PC-3 (cell line): ENCODE data around the gene DUSP8. TPM values are rescaled to one million over a fixed set of nuclear protein-coding genes. Genes with fewer than 3 reads are reported as not detected.

ENCODE experiments used
- ATAC-seq: fragments of 200-7000 bp; cut with Tn5 transposase; 2 replicates; pipeline ENCODE4 v1.9.1; 2020; ENCODE audit warnings: mild to moderate bottlenecking, moderate library complexity
- BruUV-seq: library from RNA; stranded (reverse); fragments of 400-500 nt; replicated peaks from 2 replicates; lab custom pipeline; 2021; lab: Mats Ljungman, UMichigan
- CTCF ChIA-PET: fragments of 300-600 bp; sonication (Branson Sonifier 250); formaldehyde crosslinking; loops from one replicate; lab custom pipeline; 2022; ENCODE audit warnings: antibody characterized with exemption; lab: Charles Lee
- POLR2A ChIA-PET: fragments of 300-600 bp; sonication (Branson Sonifier 250); formaldehyde crosslinking; loops from one replicate; lab custom pipeline; 2022; ENCODE audit warnings: antibody characterized with exemption; ENCODE audit not compliant: unreplicated experiment; lab: Charles Lee
- DNase-seq: peaks from one replicate; pipeline ENCODE4 v3.0.0-alpha.2; 2015
- H2AFZ ChIP-seq: fragments of 300-600 bp; sonication (generic); 2 replicates; pipeline ENCODE4 v1.6.0; 2016; ENCODE audit warnings: antibody characterized with exemption, low read length
- H3F3A ChIP-seq: fragments of 300-600 bp; sonication (generic); one replicate; pipeline ENCODE4 v1.6.0; 2017; ENCODE audit warnings: antibody characterized with exemption, low read length, control low read depth, mild to moderate bottlenecking; ENCODE audit not compliant: unreplicated experiment
- H3K27ac ChIP-seq: fragments of 300-600 bp; sonication (generic); 2 replicates; pipeline ENCODE4 v1.5.1; 2016; ENCODE audit warnings: mild to moderate bottlenecking, low read length
- H3K27me3 ChIP-seq: fragments of 300-600 bp; sonication (generic); 2 replicates; pipeline ENCODE4 v1.6.1; 2016; ENCODE audit warnings: low read length, mixed read lengths
- H3K36me3 ChIP-seq: fragments of 300-600 bp; sonication (generic); 2 replicates; pipeline ENCODE4 v1.6.1; 2016; ENCODE audit warnings: low read depth, mixed run types, low read length, mixed read lengths
- H3K4me1 ChIP-seq: fragments of 300-600 bp; sonication (generic); 2 replicates; pipeline ENCODE4 v1.5.1; 2016; ENCODE audit warnings: low read length; ENCODE audit not compliant: insufficient read depth
- H3K4me2 ChIP-seq: fragments of 300-600 bp; sonication (generic); 2 replicates; pipeline ENCODE4 v1.6.0; 2016; ENCODE audit warnings: low read length
- H3K4me3 ChIP-seq: fragments of 300-600 bp; sonication (generic); 2 replicates; pipeline ENCODE4 v1.5.1; 2016; ENCODE audit warnings: mild to moderate bottlenecking, low read length, mixed read lengths
- H3K79me2 ChIP-seq: fragments of 300-600 bp; sonication (generic); 2 replicates; pipeline ENCODE4 v1.6.1; 2017; ENCODE audit warnings: low read length, mixed read lengths
- H3K9ac ChIP-seq: fragments of 300-600 bp; sonication (generic); 2 replicates; pipeline ENCODE4 v1.6.0; 2016; ENCODE audit warnings: mild to moderate bottlenecking, low read length
- H3K9me2 ChIP-seq: fragments of 300-600 bp; sonication (generic); replicated peaks from 2 replicates; pipeline ENCODE4 v1.6.1; 2016; ENCODE audit warnings: mixed run types, low read length, mixed read lengths
- H3K9me3 ChIP-seq: fragments of 300-600 bp; sonication (generic); 2 replicates; pipeline ENCODE4 v1.6.1; 2016; ENCODE audit warnings: low read length, mixed read lengths
- H4K20me1 ChIP-seq: fragments of 300-600 bp; sonication (generic); 2 replicates; pipeline ENCODE4 v1.6.1; 2016; ENCODE audit warnings: low read length, mixed read lengths
- EZH2 ChIP-seq: fragments of 300-600 bp; sonication (generic); IDR thresholded peaks from one replicate; pipeline ENCODE4 v1.6.1; 2017; ENCODE audit warnings: antibody characterized with exemption, mild to moderate bottlenecking, low read length; ENCODE audit not compliant: unreplicated experiment
- EZH2phosphoT487 ChIP-seq: fragments of 300-600 bp; sonication (generic); IDR thresholded peaks from 2 replicates; pipeline ENCODE4 v1.6.1; 2018; ENCODE audit warnings: mild to moderate bottlenecking, antibody characterized with exemption, low read length, borderline replicate concordance
- intact Hi-C: fragments of 100-400 bp; cut with micrococcal nuclease; formaldehyde crosslinking; loops from 2 replicates; pipeline ENCODE4 v1.9.0; 2023
- total RNA-seq: library from RNA; depleted of rRNA; stranded (reverse); fragments of >200 nt; gene quantifications from 2 replicates; pipeline ENCODE4 v1.2.3, GENCODE V29; 2014
- TF ChIP-seq, protein P1 (sequence below): fragments of 300-600 bp; sonication (generic); conservative IDR thresholded peaks from 2 replicates; pipeline ENCODE4 v1.5.1; 2017; ENCODE audit warnings: antibody characterized with exemption, low read depth, mild to moderate bottlenecking, low read length

DUSP8 gene
- total RNA-seq, 1 experiment from 2014 or later = 2.6 TPM

DNA sequence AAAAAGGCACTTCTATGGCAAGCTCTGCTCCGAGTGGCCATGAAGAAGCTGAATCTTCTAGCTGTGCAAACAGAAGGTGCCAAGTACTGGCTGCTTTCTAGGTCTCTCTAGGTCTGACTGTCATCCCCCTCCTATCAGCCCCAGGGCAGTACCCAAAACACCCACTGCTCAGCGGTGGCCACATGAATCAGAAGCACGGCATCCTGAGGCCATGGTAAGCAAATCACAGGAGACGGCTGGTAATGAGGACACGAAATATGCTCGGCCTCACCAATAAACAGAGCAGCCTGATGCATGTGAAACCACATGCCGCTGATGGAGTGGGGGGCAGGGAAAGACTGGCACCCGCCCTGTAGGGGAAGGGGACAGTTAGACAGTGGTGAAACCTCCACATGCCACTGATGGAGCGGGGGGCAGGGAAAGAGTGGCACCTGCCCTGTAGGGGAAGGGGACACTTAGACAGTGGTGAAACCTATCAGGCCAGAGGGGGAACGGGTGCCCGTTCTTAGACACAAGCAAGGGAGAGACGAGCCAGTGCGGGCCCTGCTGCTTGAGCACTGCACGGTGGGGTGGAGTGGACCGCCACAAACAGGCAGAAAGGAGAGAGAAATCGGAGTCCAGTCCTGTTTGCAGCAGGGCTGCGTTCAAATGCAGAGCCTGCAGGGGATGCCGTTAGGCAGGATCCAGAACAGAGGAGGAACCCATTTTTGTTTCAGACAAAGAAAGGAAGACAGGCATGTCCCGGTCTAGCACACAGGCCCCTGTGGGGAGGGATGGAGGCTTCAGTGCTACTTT, 55.6 kb downstream of the DUSP8 start:
- Histone ChIP-seq H4K20me1 (peaks cover 35% of the 10 kb centered on the region; the same call in 1 of the 2 replicates), H3K27me3 (no peaks in the 10 kb centered on the region), H3K79me2 (peaks cover 54% of the 10 kb centered on the region), H3K9me3 (no peaks in the 10 kb centered on the region), H3F3A (no peaks in the 10 kb centered on the region), H3K4me2 (no peak overlapping the region), H3K27ac (no peak overlapping the region), H3K9ac (no peak overlapping the region), H3K4me3 (no peak overlapping the region), H3K9me2 (no peaks in the 10 kb centered on the region), H3K4me1 (peaks cover 3% of the 10 kb centered on the region; the same call in 1 of the 2 replicates), H2AFZ (no peak overlapping the region), H3K36me3 (no peaks in the 10 kb centered on the region)
- TF ChIP-seq, protein P1, sequence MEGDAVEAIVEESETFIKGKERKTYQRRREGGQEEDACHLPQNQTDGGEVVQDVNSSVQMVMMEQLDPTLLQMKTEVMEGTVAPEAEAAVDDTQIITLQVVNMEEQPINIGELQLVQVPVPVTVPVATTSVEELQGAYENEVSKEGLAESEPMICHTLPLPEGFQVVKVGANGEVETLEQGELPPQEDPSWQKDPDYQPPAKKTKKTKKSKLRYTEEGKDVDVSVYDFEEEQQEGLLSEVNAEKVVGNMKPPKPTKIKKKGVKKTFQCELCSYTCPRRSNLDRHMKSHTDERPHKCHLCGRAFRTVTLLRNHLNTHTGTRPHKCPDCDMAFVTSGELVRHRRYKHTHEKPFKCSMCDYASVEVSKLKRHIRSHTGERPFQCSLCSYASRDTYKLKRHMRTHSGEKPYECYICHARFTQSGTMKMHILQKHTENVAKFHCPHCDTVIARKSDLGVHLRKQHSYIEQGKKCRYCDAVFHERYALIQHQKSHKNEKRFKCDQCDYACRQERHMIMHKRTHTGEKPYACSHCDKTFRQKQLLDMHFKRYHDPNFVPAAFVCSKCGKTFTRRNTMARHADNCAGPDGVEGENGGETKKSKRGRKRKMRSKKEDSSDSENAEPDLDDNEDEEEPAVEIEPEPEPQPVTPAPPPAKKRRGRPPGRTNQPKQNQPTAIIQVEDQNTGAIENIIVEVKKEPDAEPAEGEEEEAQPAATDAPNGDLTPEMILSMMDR = no peak
- TF ChIP-seq EZH2 (no peak), EZH2phosphoT487 (no peak)
- DNase-seq = peak; percentile 13
- ChIA-PET CTCF (no interaction called here), POLR2A (no interaction called here)
- intact Hi-C loops = loop anchor here (10.0 kb wide), 1 partner anchor 402 kb away; no protein-coding TSS in a partner anchor
- BruUV-seq = no TSS peak
- ATAC-seq = peak; percentile 9; the same call in 1 of the 2 replicates

DNA sequence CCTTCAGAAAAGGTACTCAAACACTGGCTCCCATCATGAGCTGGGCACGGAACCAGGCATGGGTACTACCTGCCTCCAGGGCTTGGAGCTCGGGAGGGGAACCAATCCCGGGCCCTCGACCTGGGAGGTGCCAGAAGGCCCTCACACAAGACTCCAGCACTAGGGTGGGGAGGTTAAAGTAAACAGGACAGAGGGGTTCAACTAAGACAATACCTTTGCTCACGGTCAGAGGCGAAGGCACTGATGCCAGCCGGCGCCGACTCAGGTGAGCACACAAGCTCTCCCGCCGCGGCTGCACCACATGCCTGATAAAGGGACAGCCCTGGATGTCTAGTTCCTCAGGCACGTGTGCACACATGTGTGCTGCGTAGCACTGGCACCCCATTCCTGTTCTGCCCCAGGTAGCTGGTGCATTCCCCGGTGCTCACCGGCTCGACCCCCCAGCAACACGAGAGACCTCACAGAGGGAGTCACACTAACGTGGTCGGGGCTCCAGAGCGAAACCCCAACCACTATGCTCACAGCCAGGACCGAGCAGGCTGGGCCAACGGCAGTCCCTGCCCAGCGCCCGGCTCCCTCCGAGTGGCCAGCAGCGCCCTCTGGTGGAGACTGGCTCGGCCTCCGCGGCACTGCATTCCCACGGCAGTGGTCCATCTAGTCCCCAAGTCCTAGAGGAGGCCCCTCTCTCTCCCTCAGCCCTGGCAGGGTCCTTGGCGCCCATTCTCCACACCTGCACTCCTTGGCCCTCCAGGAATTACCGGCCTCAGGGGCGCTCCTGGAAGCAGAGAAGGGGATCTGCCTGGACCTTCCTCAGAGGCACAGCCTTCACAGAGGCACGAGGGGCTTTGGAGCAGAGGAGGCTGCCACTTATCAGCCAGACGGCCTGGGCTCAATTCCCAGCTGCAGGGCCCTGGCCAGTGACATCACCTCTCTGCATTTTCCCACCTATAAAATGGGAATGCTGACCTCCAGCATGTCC, 56.7 kb downstream of the DUSP8 start:
- Histone ChIP-seq H3K27me3 (no peaks in the 10 kb centered on the region), H3K4me3 (no peak overlapping the region), H3K36me3 (no peaks in the 10 kb centered on the region), H2AFZ (no peak overlapping the region), H3K79me2 (peaks cover 54% of the 10 kb centered on the region), H3K4me2 (peak overlapping the region; percentile 57; the same call in 1 of the 2 replicates), H3K27ac (no peak overlapping the region), H3K9ac (no peak overlapping the region), H3K4me1 (peaks cover 3% of the 10 kb centered on the region; the same call in 1 of the 2 replicates), H3K9me3 (no peaks in the 10 kb centered on the region), H3F3A (no peaks in the 10 kb centered on the region), H4K20me1 (peaks cover 35% of the 10 kb centered on the region; the same call in 1 of the 2 replicates), H3K9me2 (no peaks in the 10 kb centered on the region)
- DNase-seq = peak; percentile 71
- intact Hi-C loops = loop anchor here (10.0 kb wide), 1 partner anchor 401 kb away; no protein-coding TSS in a partner anchor
- no TSS peak for BruUV-seq
- POLR2A ChIA-PET = no interaction called here
- TF ChIP-seq, protein P1 = peak; percentile 84
- no peak for TF ChIP-seq EZH2
- peak; percentile 96 for ATAC-seq
- CTCF ChIA-PET = no interaction called here
